HepG2 (cell line): ENCODE measurements around the gene LRRC3C. TPM values are rescaled to one million over a fixed set of nuclear protein-coding genes. Genes with fewer than 3 reads are reported as not detected.

Experiments used
- ADNP ChIP-seq: sonication (generic); formaldehyde crosslinking; IDR thresholded peaks from 2 replicates; pipeline ENCODE4 v1.4.0; 2020; ENCODE audit warnings: missing genetic modification reagents
- ARNT ChIP-seq: fragments of 450-650 bp; IDR thresholded peaks from 2 replicates; pipeline ENCODE4 v1.6.1; 2017
- FOSL1 ChIP-seq: sonication (generic); formaldehyde crosslinking; IDR thresholded peaks from 2 replicates; pipeline ENCODE4 v1.9.0; 2021; ENCODE audit warnings: missing genetic modification reagents, borderline replicate concordance
- FOXJ3 ChIP-seq: sonication (generic); formaldehyde crosslinking; IDR thresholded peaks from 2 replicates; pipeline ENCODE4 v1.4.0; 2020; ENCODE audit warnings: missing genetic modification reagents, mild to moderate bottlenecking, borderline replicate concordance
- HOXA7 ChIP-seq: sonication (generic); formaldehyde crosslinking; IDR thresholded peaks from 2 replicates; pipeline ENCODE4 v1.8.1; 2022; ENCODE audit warnings: mild to moderate bottlenecking, missing genetic modification reagents, moderate library complexity
- KLF15 ChIP-seq: sonication (generic); formaldehyde crosslinking; IDR thresholded peaks from 2 replicates; pipeline ENCODE4 v1.8.1; 2023; ENCODE audit warnings: borderline replicate concordance, mild to moderate bottlenecking, inconsistent platforms, missing genetic modification reagents, mixed read lengths
- MBNL3 ChIP-seq: fragments of 250-450 bp; sonication (Bioruptor Pico); conservative IDR thresholded peaks from 2 replicates; pipeline ENCODE4 v1.8.0; 2022; ENCODE audit warnings: mild to moderate bottlenecking, inconsistent platforms
- POLR2G ChIP-seq: fragments of 200-400 bp; formaldehyde crosslinking; IDR thresholded peaks from 2 replicates; pipeline ENCODE4 v1.6.1; 2018; ENCODE audit warnings: mild to moderate bottlenecking, low read depth, low read length, moderate library complexity
- REPIN1 ChIP-seq: sonication (generic); formaldehyde crosslinking; IDR thresholded peaks from 2 replicates; pipeline ENCODE4 v1.8.0; 2022; ENCODE audit warnings: missing genetic modification reagents, low read depth, mild to moderate bottlenecking, borderline replicate concordance
- RFX1 ChIP-seq: fragments of 450-650 bp; IDR thresholded peaks from 2 replicates; pipeline ENCODE4 v1.6.1; 2017
- RFX5 ChIP-seq: IDR thresholded peaks from 2 replicates; pipeline ENCODE4 v1.6.1; 2011; ENCODE audit warnings: low read depth, low read length, improper control_type of control experiment
- SNAPC4 ChIP-seq: sonication (generic); formaldehyde crosslinking; IDR thresholded peaks from 2 replicates; pipeline ENCODE4 v1.4.0; 2020; ENCODE audit warnings: mild to moderate bottlenecking, missing genetic modification reagents
- TFAP4 ChIP-seq: sonication (generic); IDR thresholded peaks from 2 replicates; pipeline ENCODE4 v1.6.1; 2016; ENCODE audit warnings: low read depth, borderline replicate concordance
- TSC22D2 ChIP-seq: sonication (generic); formaldehyde crosslinking; IDR thresholded peaks from 2 replicates; pipeline ENCODE4 v1.5.1; 2020; ENCODE audit warnings: missing genetic modification reagents, mild to moderate bottlenecking, borderline replicate concordance
- WIZ ChIP-seq: sonication (generic); formaldehyde crosslinking; IDR thresholded peaks from 2 replicates; pipeline ENCODE4 v1.5.1; 2020; ENCODE audit warnings: mild to moderate bottlenecking, missing genetic modification reagents
- ZFP91 ChIP-seq: sonication (generic); formaldehyde crosslinking; IDR thresholded peaks from 2 replicates; pipeline ENCODE4 v1.9.0; 2022; ENCODE audit warnings: missing genetic modification reagents, mild to moderate bottlenecking, borderline replicate concordance
- ZNF672 ChIP-seq: sonication (generic); formaldehyde crosslinking; IDR thresholded peaks from 2 replicates; pipeline ENCODE4 v1.8.1; 2022; ENCODE audit warnings: missing genetic modification reagents
- ZNF788 ChIP-seq: sonication (generic); formaldehyde crosslinking; IDR thresholded peaks from 2 replicates; pipeline ENCODE4 v1.5.0; 2020; ENCODE audit warnings: mild to moderate bottlenecking, missing genetic modification reagents, borderline replicate concordance
- ZNF841 ChIP-seq: sonication (generic); formaldehyde crosslinking; IDR thresholded peaks from 2 replicates; pipeline ENCODE4 v1.8.1; 2023; ENCODE audit warnings: missing genetic modification reagents, borderline replicate concordance
- ZSCAN5A ChIP-seq: sonication (generic); formaldehyde crosslinking; IDR thresholded peaks from 2 replicates; pipeline ENCODE4 v1.8.0; 2022; ENCODE audit warnings: mild to moderate bottlenecking, missing genetic modification reagents, borderline replicate concordance
- polyA plus RNA-seq, 8 experiments: library from polyadenylated mRNA; depleted of rRNA in 3 of 8; stranded (reverse) in 7 of 8; unstranded in 1 of 8; fragments of >200 nt; fragmentation: Illumina TruSeq in 4 of 8; extraction: Trizol in 4 of 8; gene quantifications; 2 replicates each; pipeline versions ENCODE4 v1.2.1 to v1.2.3, GENCODE V29; 2011 to 2016; ENCODE audit warnings: low read depth in 4 of 8, missing spikeins in 1 of 8, mixed read lengths in 1 of 8; ENCODE audit not compliant: insufficient read depth in 1 of 8
- total RNA-seq, 5 experiments: library from RNA; depleted of rRNA; stranded (reverse); fragments of >200 nt; fragmentation: Illumina TruSeq; extraction: Trizol; gene quantifications; 2 replicates each; pipeline ENCODE4 v1.2.3, GENCODE V29; 2016; ENCODE audit warnings: low read depth in 1 of 5

The LRRC3C gene
- total and polyA plus RNA-seq, 2 of the 13 experiments (the other 11 are each of a cell fraction or from before 2014, with no cell fraction given) = 0.17 TPM; not detected in 1

GRCh38 chr17:39950871-39951348 is 23.4 kb downstream of the LRRC3C start (continued):
- TF ChIP-seq TFAP4 (peak; percentile 69), SNAPC4 (CRISPR knock-in tag) (no peak), TSC22D2 (CRISPR knock-in tag) (no peak), ZNF841 (CRISPR knock-in tag) (no peak), ZSCAN5A (no peak), ADNP (CRISPR knock-in tag) (no peak), KLF15 (no peak), MBNL3 (CRISPR knock-in tag) (no peak), ZNF672 (no peak), ARNT (no peak), ZFP91 (CRISPR knock-in tag) (no peak), FOSL1 (CRISPR knock-in tag) (no peak), RFX1 (no peak), POLR2G (no peak), RFX5 (no peak), WIZ (CRISPR knock-in tag) (no peak), FOXJ3 (CRISPR knock-in tag) (no peak), HOXA7 (CRISPR knock-in tag) (no peak), REPIN1 (CRISPR knock-in tag) (0 out of 2 replicates have a peak, but pooled peaks have one; percentile 18), ZNF788 (CRISPR knock-in tag) (no peak)
